PC-9 (cell line): ENCODE results near the gene UBE4A. TPM values are rescaled to one million over a fixed set of nuclear protein-coding genes. Genes with fewer than 3 reads are reported as not detected.

Experiments used
- BruUV-seq: library from RNA; stranded (reverse); fragments of 400-500 nt; replicated peaks from 2 replicates; lab custom pipeline; 2021; lab: Mats Ljungman, UMichigan
- CTCF ChIA-PET: fragments of 300-600 bp; sonication (Branson Sonifier 250); formaldehyde crosslinking; loops from one replicate; lab custom pipeline; 2022; ENCODE audit warnings: antibody characterized with exemption; lab: Charles Lee
- POLR2A ChIA-PET: fragments of 300-600 bp; sonication (Branson Sonifier 250); formaldehyde crosslinking; loops from one replicate; lab custom pipeline; 2022; ENCODE audit warnings: antibody characterized with exemption; ENCODE audit not compliant: unreplicated experiment; lab: Charles Lee
- DNase-seq, 2 experiments: peaks; one replicate each; pipeline versions ENCODE4 v3.0.0 to v3.0.0-alpha.2; 2015 to 2022; ENCODE audit warnings: mixed read lengths in 1 of 2
- H2AFZ ChIP-seq: fragments of 200-600 bp; sonication (generic); 2 replicates; pipeline ENCODE4 v1.8.1; 2017; ENCODE audit warnings: antibody characterized with exemption
- H3F3A ChIP-seq: fragments of 200-600 bp; sonication (generic); 2 replicates; pipeline ENCODE4 v1.8.1; 2017; ENCODE audit warnings: antibody characterized with exemption, mild to moderate bottlenecking, low read depth; ENCODE audit not compliant: insufficient read depth
- H3K27ac ChIP-seq: fragments of 200-600 bp; sonication (generic); 2 replicates; pipeline ENCODE4 v1.6.1; 2016; ENCODE audit warnings: mixed run types
- H3K27me3 ChIP-seq: fragments of 200-600 bp; sonication (generic); 2 replicates; pipeline ENCODE4 v1.6.1; 2016; ENCODE audit warnings: low read depth, mixed run types; ENCODE audit not compliant: insufficient read depth
- H3K36me3 ChIP-seq: fragments of 200-600 bp; sonication (generic); 2 replicates; pipeline ENCODE4 v1.6.1; 2016; ENCODE audit warnings: low read depth, mixed run types
- H3K4me1 ChIP-seq: fragments of 200-600 bp; sonication (generic); replicated peaks from 2 replicates; pipeline ENCODE4 v1.6.1; 2016; ENCODE audit warnings: mixed run types; ENCODE audit not compliant: insufficient read depth
- H3K4me2 ChIP-seq: fragments of 200-600 bp; sonication (generic); 2 replicates; pipeline ENCODE4 v1.6.1; 2017; ENCODE audit warnings: mixed run types
- H3K4me3 ChIP-seq: fragments of 200-600 bp; sonication (generic); 2 replicates; pipeline ENCODE4 v1.6.1; 2016; ENCODE audit warnings: mixed run types
- H3K79me2 ChIP-seq: fragments of 200-600 bp; sonication (generic); 2 replicates; pipeline ENCODE4 v1.6.1; 2017; ENCODE audit warnings: low read depth, mixed run types
- H3K9me2 ChIP-seq: fragments of 200-600 bp; sonication (generic); 2 replicates; pipeline ENCODE4 v1.8.1; 2017; ENCODE audit warnings: mild to moderate bottlenecking; ENCODE audit not compliant: insufficient read depth
- H3K9me3 ChIP-seq: fragments of 200-600 bp; sonication (generic); 2 replicates; pipeline ENCODE4 v1.8.1; 2016; ENCODE audit warnings: low read depth; ENCODE audit not compliant: insufficient read depth
- H4K20me1 ChIP-seq: fragments of 200-600 bp; sonication (generic); 2 replicates; pipeline ENCODE4 v1.8.1; 2017; ENCODE audit not compliant: insufficient read depth
- EZH2 ChIP-seq: fragments of 200-600 bp; sonication (generic); IDR thresholded peaks from 2 replicates; pipeline ENCODE4 v1.8.0; 2017; ENCODE audit warnings: antibody characterized with exemption, low read depth
- intact Hi-C: fragments of 100-400 bp; cut with micrococcal nuclease; formaldehyde crosslinking; loops from one replicate; pipeline ENCODE4 v1.10.0; 2022; ENCODE audit not compliant: unreplicated experiment
- total RNA-seq: library from RNA; stranded (reverse); gene quantifications from 2 replicates; pipeline ENCODE4 v1.2.3, GENCODE V29; 2021
- TF ChIP-seq, protein P1 (sequence below): fragments of 200-600 bp; sonication (generic); conservative IDR thresholded peaks from 2 replicates; pipeline ENCODE4 v1.6.1; 2017; ENCODE audit warnings: mixed run types, antibody characterized with exemption, mild to moderate bottlenecking, moderate library complexity

UBE4A gene
- total RNA-seq, 1 experiment from 2014 or later: 30.9 TPM

DNA sequence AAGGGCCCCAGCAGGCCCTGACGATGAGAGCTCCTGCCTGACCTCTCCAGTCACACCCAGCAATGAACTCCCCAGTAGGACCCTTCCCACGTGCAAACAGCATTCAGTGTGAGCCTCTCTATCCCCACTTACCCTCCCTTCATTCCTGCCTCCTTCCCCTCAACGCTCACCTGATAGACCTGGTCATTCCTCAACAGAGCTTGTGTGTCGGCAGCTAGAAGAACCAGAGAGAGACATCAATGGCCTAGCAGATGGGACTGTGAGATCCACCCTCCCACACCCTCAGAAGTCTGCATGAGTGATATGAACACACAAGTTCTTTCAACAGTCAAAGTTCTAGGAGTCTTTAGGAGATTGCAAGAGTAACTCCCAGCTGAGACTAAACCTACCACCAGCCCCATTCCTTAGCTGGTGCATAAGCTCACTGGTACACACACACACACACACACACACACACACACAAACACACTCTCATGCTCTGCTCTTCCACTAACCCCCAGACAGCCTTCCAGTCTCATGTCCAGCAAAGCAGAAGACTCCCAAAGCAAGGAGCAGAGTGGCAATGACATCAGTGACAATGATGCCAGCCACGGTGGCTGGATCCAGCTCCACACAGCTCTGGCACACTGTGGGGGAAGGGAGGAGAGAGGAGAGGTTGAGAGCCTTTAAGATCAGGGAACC is 20.0 kb upstream of the UBE4A start:
- ChIA-PET POLR2A (interaction anchor here (0.6 kb wide), 1 partner anchor 11 kb away, joined by 6 read pairs; no protein-coding TSS in a partner anchor), CTCF (no interaction called here)
- Histone ChIP-seq H3K36me3 (no peaks in the 10 kb centered on the region), H3F3A (no peaks in the 10 kb centered on the region), H3K79me2 (no peaks in the 10 kb centered on the region), H3K27ac (no peak overlapping the region), H2AFZ (no peak overlapping the region), H3K4me2 (no peak overlapping the region), H3K9me2 (no peaks in the 10 kb centered on the region), H3K27me3 (no peaks in the 10 kb centered on the region), H4K20me1 (no peaks in the 10 kb centered on the region), H3K4me3 (no peak overlapping the region), H3K9me3 (no peaks in the 10 kb centered on the region), H3K4me1 (no peaks in the 10 kb centered on the region)
- DNase-seq: no peak
- intact Hi-C loops: no loop called here
- no peak for TF ChIP-seq EZH2
- no TSS peak for BruUV-seq

DNA sequence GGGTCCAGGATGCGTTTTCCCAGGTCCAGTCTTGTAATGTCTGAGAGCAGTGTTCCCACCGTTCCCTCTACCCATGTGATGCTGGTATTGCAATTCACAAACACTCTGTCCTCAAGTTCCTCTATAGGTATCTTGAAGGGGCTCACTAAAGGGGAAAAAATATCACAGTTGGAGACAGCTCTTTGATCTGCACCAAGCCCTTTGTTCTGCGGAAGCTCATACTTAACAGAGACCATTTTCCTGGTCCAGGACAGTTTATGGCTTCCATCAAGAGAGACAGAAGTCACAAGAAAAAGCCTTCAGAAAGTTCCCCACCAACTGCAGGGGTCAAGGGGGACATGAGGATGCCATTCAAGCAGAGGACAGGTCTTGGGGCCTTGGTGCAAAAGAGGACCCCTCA is 19.0 kb upstream of the UBE4A start:
- ChIA-PET CTCF (no interaction called here), POLR2A (no interaction called here)
- H3K4me1 ChIP-seq: no peaks in the 10 kb centered on the region
- H3K9me2 ChIP-seq: no peaks in the 10 kb centered on the region
- no peaks in the 10 kb centered on the region for H3K9me3 ChIP-seq
- H3K4me2 ChIP-seq: no peak overlapping the region
- no peak for DNase-seq
- no peak overlapping the region for H3K27ac ChIP-seq
- H3K79me2 ChIP-seq: no peaks in the 10 kb centered on the region
- intact Hi-C loops: no loop called here
- TF ChIP-seq EZH2: no peak
- TF ChIP-seq, protein P1, sequence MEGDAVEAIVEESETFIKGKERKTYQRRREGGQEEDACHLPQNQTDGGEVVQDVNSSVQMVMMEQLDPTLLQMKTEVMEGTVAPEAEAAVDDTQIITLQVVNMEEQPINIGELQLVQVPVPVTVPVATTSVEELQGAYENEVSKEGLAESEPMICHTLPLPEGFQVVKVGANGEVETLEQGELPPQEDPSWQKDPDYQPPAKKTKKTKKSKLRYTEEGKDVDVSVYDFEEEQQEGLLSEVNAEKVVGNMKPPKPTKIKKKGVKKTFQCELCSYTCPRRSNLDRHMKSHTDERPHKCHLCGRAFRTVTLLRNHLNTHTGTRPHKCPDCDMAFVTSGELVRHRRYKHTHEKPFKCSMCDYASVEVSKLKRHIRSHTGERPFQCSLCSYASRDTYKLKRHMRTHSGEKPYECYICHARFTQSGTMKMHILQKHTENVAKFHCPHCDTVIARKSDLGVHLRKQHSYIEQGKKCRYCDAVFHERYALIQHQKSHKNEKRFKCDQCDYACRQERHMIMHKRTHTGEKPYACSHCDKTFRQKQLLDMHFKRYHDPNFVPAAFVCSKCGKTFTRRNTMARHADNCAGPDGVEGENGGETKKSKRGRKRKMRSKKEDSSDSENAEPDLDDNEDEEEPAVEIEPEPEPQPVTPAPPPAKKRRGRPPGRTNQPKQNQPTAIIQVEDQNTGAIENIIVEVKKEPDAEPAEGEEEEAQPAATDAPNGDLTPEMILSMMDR: no peak
- H3K36me3 ChIP-seq: no peaks in the 10 kb centered on the region
- H2AFZ ChIP-seq: no peak overlapping the region
- no peaks in the 10 kb centered on the region for H3K27me3 ChIP-seq
- H4K20me1 ChIP-seq: no peaks in the 10 kb centered on the region
- H3K4me3 ChIP-seq: no peak overlapping the region
- no peaks in the 10 kb centered on the region for H3F3A ChIP-seq
- BruUV-seq: no TSS peak

DNA sequence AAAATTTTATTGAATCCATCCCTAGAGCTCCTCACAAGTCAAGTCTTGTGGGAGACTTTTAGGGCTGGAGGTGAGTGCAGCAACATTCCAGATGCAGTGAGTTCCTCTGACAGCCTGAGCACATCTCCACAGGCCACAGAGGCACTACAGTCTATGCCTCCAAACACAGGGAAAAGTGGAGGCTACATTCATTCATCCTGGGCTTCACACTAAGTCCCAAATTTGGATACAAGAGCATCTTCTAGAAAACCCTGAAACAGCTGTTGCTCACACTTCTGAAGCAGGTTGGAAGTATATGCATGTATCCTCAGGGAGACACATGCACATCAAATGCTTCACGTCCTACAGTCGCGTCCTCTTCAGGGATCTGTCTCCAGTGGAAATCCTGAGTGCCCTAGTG is 18.1 kb upstream of the UBE4A start:
- no TSS peak for BruUV-seq
- Histone ChIP-seq H3K27me3 (no peaks in the 10 kb centered on the region), H3K9me2 (no peaks in the 10 kb centered on the region), H3K27ac (no peak overlapping the region), H2AFZ (no peak overlapping the region), H3K4me1 (no peaks in the 10 kb centered on the region), H3K36me3 (no peaks in the 10 kb centered on the region), H3F3A (no peaks in the 10 kb centered on the region), H3K4me3 (no peak overlapping the region), H3K4me2 (no peak overlapping the region), H3K79me2 (no peaks in the 10 kb centered on the region), H3K9me3 (no peaks in the 10 kb centered on the region), H4K20me1 (no peaks in the 10 kb centered on the region)
- TF ChIP-seq, protein P1: no peak
- TF ChIP-seq EZH2: no peak
- ChIA-PET CTCF (no interaction called here), POLR2A (no interaction called here)
- no peak for DNase-seq
- intact Hi-C loops: no loop called here
